NCI-H1694 treated with DMSO at 0.1 percent for 48 hours (cell line): ENCODE measurements around the gene ETV2.
"Not testable (repeated sequence)": the region's sequence is repeated elsewhere in the genome, so short reads cannot be mapped to it uniquely, and the experiment has no call there.

Experiments
- DNase-seq: peaks from one replicate; lab custom pipeline; 2025; lab: John Stamatoyannopoulos, UW

ETV2 gene

DNA sequence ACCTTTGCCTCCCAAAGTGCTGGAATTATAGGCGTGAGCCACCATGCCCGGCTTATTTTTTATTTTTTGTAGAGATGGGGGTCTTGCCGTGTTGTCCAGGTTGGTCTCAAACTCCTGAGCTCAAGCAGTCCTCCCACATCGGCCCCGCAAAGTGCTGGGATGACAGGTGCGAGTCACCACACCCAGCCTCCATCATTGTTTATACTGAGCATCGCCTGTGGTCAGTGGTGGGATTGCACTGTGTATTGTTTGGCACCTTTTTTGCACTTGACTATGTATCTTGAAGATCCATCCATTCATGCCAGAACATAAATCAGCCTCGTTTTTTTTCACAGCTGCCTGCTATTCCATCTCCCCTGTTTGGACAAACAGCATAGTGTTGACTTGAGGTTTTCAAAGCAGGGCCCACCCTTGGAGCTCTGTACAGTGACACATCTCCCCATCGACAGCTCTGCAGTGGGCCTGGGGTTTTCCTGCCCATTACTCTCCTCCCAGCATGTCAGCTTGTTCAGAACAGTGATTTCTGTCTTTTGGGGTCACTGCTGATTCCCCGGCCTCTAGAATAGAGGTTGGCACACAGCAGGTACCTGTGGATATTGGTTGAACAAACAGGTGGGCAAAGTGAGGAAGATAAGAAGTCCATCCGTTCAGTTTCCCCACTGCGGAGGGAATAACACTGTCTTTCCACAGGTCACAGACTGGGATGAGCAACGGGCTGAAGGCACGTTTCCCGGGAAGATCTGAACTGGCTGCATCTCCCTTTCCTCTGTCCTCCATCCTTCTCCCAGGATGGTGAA, 16.6 kb downstream of the ETV2 start:
- DNase-seq: no peak

DNA sequence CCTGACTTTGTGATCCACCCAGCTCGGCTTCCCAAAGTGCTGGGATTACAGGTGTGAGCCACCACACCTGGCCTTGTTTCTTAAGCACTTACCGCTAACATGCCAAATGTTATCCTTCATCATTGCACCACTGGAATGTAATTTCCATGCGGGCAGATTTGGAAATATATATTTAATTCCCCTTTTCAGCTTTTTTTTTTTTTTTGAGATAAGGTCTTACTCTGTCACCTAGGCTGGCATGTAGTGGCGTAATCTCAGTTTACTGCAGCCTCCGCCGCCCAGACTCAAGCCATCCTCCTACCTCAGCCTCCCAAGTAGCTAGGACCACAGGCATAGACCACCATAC, 20.4 kb downstream of the ETV2 start:
- DNase-seq: no peak

DNA sequence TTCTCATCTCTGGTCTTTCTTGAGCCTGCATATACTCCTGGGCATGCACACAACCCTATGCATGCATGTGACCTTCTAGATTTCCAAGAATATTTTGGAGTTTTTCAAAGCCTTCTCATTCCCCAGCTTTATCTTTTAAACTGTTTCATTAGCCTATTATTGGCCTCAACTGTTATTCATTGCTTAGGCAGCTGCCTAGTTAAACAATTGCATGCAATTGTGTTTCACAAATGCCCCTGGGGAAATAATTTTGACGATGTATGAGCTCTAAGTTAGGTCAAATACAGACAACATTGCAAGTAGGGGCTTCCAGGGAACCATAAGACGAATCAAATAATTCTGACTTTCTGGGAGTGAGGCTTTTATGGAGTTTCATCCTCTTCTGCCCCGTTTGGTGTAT, 22.4 kb downstream of the ETV2 start:
- no peak for DNase-seq

DNA sequence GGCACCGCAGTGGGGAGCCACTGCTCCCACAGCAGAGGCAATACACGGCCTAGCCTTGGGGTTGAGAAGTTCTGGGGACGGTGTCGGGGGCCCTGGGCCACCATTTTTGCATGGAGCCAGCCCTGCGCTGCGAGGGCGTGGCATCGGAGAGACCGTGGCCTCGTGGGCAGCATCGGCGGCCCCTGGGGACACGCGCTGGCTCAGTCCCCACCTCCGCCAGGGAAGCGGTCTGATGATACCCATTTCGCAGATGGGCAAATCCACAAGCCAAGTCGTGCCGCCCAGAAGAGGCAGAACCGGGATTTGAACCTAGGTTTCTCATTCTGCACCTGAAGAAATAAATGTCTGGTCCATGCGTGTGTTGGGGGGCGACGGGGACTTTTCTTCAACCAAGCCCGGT, 23.6 kb downstream of the ETV2 start:
- no peak for DNase-seq

DNA sequence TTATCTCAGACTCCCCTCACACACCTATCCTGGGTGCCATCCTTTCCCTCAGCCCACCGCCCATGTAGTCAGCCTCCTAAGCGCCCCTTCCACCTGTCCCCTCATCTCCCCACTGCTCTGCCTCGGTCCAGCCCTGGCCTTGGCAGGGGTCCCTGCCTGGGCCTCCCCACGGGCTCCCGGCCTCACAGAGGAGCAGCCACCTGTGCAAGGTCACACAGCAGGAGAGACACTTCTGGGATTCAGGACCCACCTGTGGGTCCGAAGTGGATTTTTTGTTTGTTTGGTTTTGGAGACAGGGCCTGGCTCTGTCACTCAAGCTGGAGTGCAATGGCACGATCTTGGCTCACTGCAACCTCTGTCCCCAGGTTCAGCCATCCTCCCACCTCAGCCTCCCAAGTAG, 24.1 kb downstream of the ETV2 start:
- DNase-seq: no peak

DNA sequence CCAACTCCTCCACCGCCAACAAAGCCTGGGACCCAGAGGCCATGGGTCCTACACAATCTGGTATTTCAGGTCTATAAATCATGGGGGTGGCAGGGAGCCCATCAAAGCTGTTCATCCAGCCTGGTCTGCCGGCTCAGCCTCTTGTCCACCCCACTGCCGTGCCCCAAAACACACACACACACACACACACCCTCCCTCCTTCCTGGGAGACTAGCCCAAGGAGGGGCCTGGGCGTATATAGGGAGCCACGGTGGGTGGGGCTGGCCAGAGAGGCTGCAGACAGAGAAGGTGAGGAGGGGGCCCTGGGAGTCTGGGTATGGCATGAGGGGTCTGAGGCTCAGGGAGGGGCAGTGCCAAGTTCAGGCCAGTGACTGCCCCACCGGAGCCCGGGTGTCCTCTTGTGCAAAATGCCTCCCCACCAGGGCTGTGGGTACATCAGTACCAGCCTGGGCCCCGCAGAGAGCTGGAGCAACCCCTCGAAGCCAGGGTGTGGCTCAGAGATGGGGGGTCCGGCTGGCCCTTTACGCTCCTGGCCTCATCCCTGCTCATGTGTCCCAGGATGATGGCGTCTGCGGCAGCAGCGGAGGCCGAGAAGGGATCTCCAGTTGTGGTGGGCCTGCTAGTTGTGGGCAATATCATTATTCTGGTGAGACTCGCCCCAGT, 24.8 kb downstream of the ETV2 start, which contains the start of gene UPK1A:
UPK1A (plus strand) TSS at position 267 of the 663 bp plus-strand sequence; CDS start at position 563, 296 bp downstream.
- no peak for DNase-seq

DNA sequence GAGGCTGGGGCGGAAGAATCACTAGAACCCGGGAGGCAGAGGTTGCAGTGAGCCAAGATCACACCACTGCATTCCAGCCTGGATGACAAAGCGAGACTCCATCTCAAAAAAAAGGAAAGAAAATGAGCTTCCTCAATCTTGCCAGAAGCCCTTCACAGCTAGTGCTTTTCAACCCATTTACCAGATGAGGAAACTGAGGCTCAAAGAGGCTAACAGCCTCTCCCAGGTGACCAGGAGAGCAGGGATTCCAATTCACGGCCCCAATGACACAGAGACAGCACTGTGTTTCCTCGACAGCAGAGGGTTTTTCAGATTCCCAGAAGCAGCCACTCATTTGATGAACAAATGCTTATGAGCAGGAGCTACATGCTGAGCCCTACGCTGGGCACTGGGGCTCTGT, 28.0 kb downstream of the ETV2 start:
- DNase-seq: no peak

DNA sequence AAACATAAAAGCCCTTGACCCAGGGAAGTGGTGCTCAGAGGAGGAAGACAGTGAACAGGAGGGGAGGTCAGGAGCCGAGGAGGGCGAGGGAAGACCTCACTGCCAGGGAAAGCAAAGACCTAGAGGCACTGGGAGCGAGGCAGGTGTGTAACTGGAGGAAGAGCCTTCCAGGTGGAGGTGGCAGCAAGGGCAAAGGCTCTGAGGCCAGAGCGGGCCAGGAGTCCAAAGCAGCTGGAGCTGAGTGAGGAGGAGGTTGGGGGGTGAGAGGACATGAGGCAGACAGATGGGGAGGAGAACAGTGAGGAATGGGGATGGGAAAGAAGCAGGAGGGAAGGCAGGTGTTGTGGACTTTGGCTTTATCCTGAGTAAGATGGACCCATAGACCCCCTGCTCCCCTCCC, 28.4 kb downstream of the ETV2 start:
- DNase-seq: no peak

DNA sequence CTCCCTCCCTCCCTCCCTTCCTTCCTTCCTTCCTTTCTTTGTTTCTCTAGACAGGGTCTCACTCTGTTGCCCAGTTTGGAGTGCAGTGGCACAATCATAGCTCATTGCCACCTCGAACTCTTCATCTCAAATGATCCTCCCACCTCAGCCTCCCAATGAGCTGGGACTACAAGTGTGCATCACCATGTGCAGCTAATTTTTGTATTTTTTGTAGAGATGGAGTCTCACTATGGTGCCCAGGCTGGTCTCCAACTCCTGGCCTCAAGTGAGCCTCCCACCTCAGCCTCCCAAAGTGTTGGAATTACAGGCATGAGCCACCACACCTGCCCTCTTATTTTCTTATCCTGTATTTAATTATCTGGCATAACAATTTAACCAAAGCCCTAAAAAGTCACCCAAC, 29.1 kb downstream of the ETV2 start:
- DNase-seq: no peak

DNA sequence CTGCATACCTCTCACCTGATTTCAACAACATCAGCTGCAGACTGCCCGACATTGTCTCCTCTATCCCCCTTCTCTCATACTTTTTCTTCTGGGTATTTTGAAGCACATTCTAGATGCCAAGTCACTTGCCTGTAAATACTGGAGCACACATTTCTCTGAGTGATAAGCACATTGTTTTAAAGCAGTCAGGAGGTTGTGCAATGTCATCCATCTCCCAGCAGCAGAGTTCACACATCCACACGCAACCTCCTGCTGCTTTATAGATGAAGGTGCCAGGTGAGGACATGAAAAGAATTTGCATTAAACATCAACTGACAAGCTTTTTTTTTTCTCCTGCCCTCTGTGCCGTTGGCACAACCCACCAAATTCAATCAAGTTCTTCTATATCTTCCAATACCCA, 30.3 kb downstream of the ETV2 start:
- no peak for DNase-seq

DNA sequence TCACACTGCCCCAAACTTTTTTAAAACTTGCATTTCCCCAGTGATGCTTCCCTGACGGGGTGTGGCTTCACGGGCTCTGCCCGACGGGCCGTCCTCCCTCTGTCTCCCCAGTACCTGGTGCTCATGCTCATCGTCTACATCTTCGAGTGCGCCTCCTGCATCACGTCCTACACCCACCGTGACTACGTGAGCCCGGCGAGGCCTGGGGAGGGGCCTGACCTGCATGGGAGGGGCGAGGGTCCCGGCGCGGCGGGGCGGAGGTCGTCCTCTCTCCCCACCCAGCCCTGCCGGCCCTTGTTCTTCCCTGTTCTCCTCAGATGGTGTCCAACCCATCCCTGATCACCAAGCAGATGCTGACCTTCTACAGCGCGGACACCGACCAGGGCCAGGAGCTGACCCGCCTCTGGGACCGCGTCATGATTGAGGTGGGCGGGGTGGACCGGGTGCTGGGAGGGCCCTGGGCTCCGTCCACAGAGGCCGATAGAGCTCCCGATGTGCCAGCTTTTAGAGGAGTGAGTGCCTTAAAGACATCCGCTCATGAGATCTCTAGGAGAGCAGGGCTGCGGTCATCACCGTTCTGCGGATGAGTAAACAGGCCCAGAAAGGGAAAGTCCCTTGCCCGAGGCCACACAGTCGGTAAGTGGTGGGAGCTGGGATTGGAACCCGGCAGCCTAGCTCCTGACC, 31.7 kb downstream of the ETV2 start:
- DNase-seq: no peak

DNA sequence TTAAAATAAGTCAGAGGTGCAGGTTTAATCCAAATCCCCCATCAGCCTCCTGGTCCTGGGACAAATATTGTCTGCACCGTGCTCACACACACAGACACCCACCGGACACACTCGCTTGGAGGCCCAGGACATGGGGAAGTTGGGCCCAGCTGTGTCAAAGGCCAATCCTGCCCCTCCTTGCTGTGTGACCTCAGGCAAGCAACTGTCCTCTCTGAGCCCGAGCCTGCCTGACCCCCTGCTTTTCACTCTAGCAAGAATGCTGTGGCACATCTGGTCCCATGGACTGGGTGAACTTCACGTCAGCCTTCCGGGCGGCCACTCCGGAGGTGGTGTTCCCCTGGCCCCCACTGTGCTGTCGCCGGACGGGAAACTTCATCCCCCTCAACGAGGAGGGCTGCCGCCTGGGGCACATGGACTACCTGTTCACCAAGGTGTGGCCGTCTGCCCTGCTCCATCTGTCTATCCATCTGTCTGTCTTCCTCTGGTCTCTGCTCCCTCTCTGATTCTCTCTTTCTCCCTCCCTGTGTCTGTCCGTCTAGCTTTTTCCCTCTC, 34.1 kb downstream of the ETV2 start:
- DNase-seq: no peak

DNA sequence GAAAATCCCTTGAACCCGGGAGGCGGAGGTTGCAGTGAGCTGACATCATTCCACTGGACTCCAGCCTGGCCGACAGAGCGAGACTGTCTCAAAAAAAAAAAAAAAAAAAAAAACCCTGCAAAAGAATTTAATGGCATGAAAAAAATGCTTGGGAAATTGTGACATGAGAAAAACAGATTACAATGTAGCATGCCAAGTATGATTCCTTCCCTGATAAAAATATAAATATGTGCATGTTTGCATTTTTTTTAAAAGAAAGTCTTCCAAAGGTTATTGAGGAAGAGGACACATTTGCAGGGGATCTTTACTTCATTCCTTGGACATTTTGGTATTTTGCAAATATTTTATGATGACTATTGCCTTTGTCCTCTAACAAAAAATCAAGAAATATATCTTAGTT, 48.3 kb downstream of the ETV2 start:
- no peak for DNase-seq

DNA sequence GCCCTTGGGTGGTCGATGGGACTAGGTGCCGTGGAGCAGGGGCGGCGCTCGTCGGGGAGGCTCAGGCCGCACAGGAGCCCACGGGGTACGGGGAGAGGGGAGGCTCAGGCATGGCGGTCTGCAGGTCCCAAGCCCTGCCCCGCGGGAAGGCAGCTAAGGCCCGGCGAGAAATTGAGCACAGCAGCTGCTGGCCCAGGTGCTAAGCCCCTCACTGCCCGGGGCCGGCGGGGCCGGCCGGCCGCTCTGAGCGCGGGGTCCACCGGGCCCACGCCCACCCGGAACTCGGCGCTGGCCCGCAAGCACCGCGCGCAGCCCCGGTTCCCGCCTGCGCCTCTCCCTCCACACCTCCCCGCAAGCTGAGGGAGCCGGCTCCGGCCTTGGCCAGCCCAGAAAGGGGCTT, 49.6 kb downstream of the ETV2 start:
- DNase-seq: not testable (repeated sequence)

DNA sequence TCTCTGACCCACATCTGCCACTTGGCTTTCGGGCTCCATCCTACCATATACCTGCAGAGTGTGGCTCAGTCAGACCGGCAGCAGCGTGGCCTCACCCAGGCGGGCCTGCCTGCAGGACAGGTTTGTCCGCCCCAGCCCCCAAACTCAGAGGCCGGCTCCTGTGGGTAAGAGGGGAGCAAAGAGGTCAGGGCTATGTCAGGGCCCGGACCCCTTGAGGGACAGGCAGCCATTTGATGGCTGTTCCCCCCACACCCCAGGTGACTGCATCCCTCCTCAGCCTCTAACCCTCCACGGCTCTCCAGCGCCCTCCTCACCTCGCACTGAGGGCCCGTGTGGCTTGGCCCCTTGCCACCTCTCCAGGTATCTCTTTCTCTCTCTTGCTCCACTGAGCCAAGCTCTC, 50.5 kb downstream of the ETV2 start:
- DNase-seq: no peak

DNA sequence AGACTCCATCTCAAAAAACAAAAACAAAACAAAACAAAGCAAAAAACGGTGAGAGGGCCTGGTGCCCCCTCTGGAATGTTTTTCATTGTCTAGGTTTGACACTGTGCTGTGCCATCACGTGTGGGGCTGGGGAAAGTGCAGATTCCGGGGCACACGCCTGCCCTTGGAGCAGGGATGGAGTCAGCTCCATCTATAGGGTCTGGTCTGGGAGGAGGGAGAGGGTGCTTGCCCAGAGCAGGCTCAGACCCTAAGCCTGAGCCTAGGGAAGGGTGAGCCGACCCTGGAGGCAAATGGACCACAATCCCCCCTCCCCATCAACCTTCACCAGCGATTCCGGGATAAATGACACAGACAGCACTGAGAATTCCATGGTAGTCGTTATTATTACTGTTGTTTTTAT, 51.9 kb downstream of the ETV2 start:
- no peak for DNase-seq

DNA sequence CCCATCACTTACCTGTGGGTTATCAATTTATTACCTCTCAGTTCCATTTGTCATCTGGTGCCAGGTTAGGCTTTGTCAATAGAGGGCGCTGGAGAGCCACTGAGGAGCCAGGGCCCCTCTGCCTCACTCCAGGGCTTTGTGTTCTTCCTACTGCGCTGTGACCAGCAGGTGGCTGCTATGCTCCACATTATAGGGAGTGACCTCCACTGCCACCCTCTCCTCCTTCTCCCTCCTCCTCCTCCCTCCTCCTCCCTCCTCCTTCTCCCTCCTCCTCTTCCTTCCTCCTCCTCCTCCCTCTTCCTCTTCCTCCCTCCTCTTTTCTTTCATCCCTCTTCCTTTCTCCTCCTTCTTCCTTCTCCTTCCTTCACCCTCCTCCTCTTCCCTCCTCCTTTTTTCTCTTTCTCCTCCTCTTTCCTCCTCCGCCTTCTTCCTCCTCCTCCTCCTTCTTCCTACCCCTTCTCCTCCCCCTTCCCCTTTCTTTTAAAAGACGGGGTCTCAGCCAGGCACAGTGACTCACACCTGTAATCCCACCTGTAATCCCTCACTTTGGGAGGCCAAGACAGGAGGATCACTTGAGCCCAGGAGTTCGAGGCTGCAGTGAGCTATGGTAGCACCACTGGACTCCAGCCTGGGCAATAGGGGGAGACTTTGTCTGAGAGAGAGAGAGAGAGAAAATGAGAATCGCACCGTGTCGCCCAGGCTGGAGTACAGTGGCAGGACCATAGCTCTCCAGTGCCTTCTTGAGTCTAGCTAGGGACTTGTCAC, 52.5 kb downstream of the ETV2 start:
- DNase-seq: peak; percentile 82
